ENCODE results near the gene POU2F3. TPM values are rescaled to one million over a fixed set of nuclear protein-coding genes. Genes with fewer than 3 reads are reported as not detected.

POU2F3 gene
- total and polyA plus RNA-seq, 2 of the 4 experiments (the other 2 are of a cell fraction) = under 0.01 to 0.09 TPM

DNA sequence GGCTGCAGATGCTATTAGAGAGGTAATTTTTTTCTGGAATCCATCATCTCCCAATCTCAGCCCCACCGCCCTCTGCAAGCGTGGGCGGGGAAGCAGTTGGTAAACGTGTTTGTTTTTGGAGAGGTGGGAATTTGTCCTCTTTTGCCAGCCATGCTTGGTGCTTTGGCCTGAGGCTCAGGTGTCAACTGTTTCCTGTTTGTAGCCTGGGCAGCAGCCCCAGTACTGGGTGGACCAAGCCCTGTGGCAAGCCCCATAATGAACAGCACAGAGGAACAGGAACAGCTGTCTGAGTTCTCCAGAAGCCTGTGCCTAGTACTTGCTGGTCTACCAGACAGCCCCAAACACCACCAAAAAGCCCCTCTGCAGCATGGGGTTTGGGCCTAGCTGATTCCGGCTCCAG is 39.6 kb downstream of the POU2F3 start:
- Histone ChIP-seq H3K36me3 (ENCODE audit: control insufficient read depth, insufficient read depth, low read length) (no peaks in the 10 kb centered on the region), H3K27me3 (ENCODE audit: control insufficient read depth, insufficient read depth, low read length) (peaks cover 43% of the 10 kb centered on the region), H3K18ac (ENCODE audit: low read depth, low read length) (no peak overlapping the region), H3K9ac (ENCODE audit: low read depth, low read length) (no peak overlapping the region), H2AK5ac (ENCODE audit: low read depth, low read length) (no peak overlapping the region), H2BK20ac (ENCODE audit: low read depth, low read length) (no peak overlapping the region), H4K20me1 (ENCODE audit: insufficient read depth, low read length) (no peaks in the 10 kb centered on the region), H3K9me3 (ENCODE audit: control insufficient read depth, insufficient read depth, low read length) (no peaks in the 10 kb centered on the region), H2BK15ac (ENCODE audit: low read depth, low read length) (no peak overlapping the region), H3K27ac (ENCODE audit: insufficient read depth, low read length) (no peak overlapping the region), H2BK120ac (ENCODE audit: low read depth, low read length) (no peak overlapping the region), H3K4me2 (ENCODE audit: low read depth, low read length) (no peak overlapping the region), H3K23ac (ENCODE audit: low read depth, low read length) (no peak overlapping the region), H4K5ac (ENCODE audit: low read depth, low read length) (no peak overlapping the region), H3K4ac (ENCODE audit: low read depth, low read length) (no peak overlapping the region), H4K8ac (ENCODE audit: low read depth in 2 of 2, low read length in 2 of 2) (no peak overlapping the region), H2AFZ (replicated peaks; ENCODE audit: low read length, poor library complexity) (no peak overlapping the region), H3K56ac (ENCODE audit: extremely low read depth, insufficient read depth, low read length) (no peak overlapping the region), H4K91ac (ENCODE audit: insufficient read depth, low read depth, low read length) (no peak overlapping the region), H2AK9ac (replicated peaks; ENCODE audit: low read depth, low read length, poor library complexity) (no peak overlapping the region), H2BK5ac (ENCODE audit: low read depth, low read length, poor library complexity, severe bottlenecking) (no peak overlapping the region), H3K4me3 (ENCODE audit: insufficient read depth, low read depth, low read length) (no peak overlapping the region), H3K4me1 (ENCODE audit: control insufficient read depth, insufficient read depth, low read length) (no peaks in the 10 kb centered on the region), H3K14ac (replicated peaks; ENCODE audit: low read depth, low read length) (no peak overlapping the region), H3K9me1 (ENCODE audit: insufficient read depth, low read length) (no peaks in the 10 kb centered on the region), H3K79me1 (ENCODE audit: low read depth in 1 of 2, low read length in 2 of 2) (no peaks in the 10 kb centered on the region)
- no CpG with 5 or more reads among the region's 5 CpGs for WGBS, 2 experiments (ENCODE audit: extremely low coverage in 2 of 2, insufficient read length in 1 of 2)
- intact Hi-C loops (cut with micrococcal nuclease) = no loop called here
- DNase-seq (no peak), ATAC-seq (ENCODE audit: low read depth) (no peak)
- in situ Hi-C loops (cut with MboI; ENCODE audit: low sequenced_read_pairs) = no loop called here
- CTCF ChIA-PET = no interaction called here
- no TSS peak for BruUV-seq (replicated peaks)
- TF ChIP-seq SMC3 (IDR thresholded peaks at IDR 0.05; ENCODE audit: low read depth, low read length) (no peak), FOS (IDR thresholded peaks at IDR 0.05; ENCODE audit: low read depth, low read length) (no peak), RCOR1 (IDR thresholded peaks at IDR 0.05; ENCODE audit: insufficient replicate concordance, low read length) (no peak), NFE2L2 (IDR thresholded peaks at IDR 0.05; ENCODE audit: low read depth, low read length) (no peak), RFX5 (IDR thresholded peaks at IDR 0.05; ENCODE audit: low read depth, low read length) (no peak), POLR2A (IDR thresholded peaks at IDR 0.05; ENCODE audit: low read depth, low read length) (no peak), MAZ (IDR thresholded peaks at IDR 0.05; ENCODE audit: borderline replicate concordance, low read depth, low read length) (no peak), MAFK (IDR thresholded peaks at IDR 0.05; ENCODE audit: low read depth, low read length) (no peak), RAD21 (IDR thresholded peaks at IDR 0.05; ENCODE audit: low read length) (no peak)
- TF ChIP-seq, protein P1, sequence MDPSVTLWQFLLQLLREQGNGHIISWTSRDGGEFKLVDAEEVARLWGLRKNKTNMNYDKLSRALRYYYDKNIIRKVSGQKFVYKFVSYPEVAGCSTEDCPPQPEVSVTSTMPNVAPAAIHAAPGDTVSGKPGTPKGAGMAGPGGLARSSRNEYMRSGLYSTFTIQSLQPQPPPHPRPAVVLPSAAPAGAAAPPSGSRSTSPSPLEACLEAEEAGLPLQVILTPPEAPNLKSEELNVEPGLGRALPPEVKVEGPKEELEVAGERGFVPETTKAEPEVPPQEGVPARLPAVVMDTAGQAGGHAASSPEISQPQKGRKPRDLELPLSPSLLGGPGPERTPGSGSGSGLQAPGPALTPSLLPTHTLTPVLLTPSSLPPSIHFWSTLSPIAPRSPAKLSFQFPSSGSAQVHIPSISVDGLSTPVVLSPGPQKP (IDR thresholded peaks at IDR 0.05; ENCODE audit: borderline replicate concordance, low read depth, low read length) = no peak
- TF ChIP-seq, protein P2, sequence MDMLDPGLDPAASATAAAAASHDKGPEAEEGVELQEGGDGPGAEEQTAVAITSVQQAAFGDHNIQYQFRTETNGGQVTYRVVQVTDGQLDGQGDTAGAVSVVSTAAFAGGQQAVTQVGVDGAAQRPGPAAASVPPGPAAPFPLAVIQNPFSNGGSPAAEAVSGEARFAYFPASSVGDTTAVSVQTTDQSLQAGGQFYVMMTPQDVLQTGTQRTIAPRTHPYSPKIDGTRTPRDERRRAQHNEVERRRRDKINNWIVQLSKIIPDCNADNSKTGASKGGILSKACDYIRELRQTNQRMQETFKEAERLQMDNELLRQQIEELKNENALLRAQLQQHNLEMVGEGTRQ (IDR thresholded peaks at IDR 0.05; ENCODE audit: low read depth, low read length) = no peak
- POLR2A ChIA-PET (ENCODE audit: unreplicated experiment) = no interaction called here
- dilution Hi-C loops (cut with HindIII; ENCODE audit: low sequenced_read_pairs, unreplicated experiment) = no loop called here
